ENCODE results near the gene FAM111A.

- no peak for TF ChIP-seq CTCF (IDR thresholded peaks at IDR 0.05)
- TF ChIP-seq POLR2A (IDR thresholded peaks at IDR 0.05): no peak
Observed at GRCh38 chr11:59185386-59185945, 42.8 kb downstream of the FAM111A start.
